ENCODE data around the gene LYVE1.

Gene LYVE1

DNA sequence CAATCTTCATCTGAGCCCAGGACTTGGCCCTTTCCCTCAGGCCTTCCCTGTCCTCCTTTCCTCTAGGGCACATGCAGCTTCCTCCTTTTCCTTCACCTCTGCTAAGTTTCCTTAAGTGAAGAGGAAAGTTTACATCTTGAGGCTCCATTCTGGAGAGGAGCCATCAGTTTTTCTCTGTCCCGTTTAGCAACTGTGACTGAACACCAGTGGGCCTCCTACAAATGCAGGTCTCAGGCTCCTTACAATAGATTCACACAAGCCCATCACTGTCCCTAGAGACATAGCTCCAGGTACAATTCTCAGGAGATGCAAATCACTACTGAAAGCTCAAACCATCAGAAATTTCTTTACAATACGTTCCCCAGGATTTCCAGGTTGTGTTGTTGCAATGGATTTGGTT, 23.3 kb upstream of the LYVE1 start:
- no peak for DNase-seq

DNA sequence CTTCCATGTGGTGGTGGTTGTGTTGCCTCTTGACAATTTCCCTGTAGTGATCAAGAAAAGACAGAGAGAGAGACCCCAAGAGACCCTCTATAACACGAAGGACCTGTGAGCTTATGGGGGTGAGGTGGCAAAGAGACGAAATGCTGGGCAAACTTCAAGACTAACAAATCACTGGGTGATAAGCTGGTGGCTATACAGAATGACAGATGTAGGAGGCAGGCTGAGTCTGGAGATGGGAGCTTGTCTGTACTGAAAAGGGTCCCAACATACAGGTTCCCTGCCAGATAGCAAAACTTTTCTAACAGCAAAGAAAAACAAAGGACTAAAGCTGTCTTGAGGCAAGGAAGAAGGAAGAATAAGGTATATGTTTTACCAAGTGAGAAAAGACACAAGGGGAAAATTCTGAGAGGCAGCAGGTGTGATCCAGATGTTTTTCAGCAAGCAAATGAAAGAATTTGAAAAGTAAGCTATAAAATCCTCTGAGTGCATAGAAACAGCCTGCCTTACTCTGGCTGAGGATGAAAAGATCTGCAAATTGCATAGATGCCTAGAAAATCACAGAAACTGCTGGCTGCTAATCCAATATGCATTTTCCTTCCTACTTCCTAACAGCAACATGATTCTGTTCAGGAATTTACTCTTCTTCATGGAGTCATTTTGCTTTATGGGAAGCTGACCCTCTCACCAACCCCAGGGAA, 21.9 kb upstream of the LYVE1 start:
- DNase-seq = no peak

DNA sequence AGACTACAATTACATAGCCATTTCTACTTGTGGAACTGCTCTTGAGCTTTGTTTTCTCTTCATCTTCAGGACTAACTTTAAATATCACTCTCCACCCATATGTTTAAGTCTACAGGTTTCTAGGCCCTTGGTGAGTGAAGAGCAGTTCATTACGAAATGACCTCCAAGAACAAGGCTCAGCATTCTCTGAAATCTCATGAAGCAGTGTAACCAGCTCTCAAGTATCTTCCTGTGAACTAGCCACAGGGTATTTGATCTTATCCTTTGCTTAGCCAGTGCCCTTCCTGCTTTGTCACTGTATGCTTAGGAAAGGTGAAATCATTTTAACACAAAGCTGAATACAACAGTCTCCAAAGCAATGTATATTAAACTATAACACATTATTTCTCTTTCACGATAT, 20.4 kb upstream of the LYVE1 start:
- DNase-seq = no peak

DNA sequence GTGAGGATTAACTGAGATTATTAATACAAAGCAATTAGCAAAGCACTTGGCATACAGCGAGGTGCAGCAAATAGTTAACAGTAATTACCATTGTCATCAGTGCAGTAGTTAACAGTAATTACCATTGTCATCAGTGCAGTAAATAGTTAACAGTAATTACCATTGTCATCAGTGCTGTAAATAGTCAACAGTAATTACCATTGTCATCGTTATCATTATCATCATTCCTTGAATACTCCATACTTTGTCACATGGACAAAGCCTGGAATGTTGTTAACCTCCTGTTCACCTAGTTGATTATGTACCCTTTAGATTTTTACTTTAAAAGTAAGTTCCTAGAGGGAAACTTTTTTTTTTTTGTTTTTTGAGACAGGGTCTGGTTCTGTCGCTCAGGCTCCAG, 19.5 kb upstream of the LYVE1 start:
- DNase-seq = no peak

DNA sequence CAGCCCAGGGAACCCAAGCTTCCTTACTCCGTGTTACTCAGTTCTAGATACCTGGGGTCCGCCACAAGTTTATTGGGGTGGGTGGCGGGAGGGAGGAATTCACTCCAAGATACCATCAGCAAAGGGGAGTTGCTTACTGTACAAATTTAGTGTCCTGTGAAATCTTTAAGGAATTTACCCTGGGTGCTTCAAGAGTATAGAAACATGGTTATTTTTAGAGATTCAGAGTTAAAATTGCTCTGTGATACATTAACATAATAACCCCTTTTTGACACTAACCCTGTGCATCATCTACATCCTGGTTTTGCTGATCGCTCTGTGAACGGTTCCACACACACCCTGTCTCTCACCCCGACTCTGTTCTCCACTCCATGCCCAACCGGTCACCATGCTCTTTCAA, 18.9 kb upstream of the LYVE1 start:
- no peak for DNase-seq

DNA sequence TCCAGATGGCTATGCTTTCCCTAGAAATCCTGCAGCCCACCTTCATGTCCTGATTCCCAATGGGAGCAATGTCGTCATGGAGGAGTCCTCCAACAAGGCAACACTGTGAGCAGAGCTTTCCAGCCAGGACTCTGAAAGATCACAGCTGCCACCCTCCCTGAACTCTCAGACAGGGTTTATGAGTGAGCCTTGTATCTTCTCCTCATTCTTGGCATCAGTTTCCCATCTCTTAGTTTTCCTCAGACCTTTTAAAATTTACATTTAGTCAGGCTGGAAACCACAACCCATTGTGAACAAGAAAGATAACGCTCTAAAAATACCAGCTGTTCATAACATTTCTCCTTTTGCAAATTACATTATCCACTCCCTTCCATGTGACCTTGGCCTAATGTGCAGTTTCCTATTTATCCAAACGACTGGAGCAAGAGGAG, 15.6 kb upstream of the LYVE1 start:
- no peak for DNase-seq

DNA sequence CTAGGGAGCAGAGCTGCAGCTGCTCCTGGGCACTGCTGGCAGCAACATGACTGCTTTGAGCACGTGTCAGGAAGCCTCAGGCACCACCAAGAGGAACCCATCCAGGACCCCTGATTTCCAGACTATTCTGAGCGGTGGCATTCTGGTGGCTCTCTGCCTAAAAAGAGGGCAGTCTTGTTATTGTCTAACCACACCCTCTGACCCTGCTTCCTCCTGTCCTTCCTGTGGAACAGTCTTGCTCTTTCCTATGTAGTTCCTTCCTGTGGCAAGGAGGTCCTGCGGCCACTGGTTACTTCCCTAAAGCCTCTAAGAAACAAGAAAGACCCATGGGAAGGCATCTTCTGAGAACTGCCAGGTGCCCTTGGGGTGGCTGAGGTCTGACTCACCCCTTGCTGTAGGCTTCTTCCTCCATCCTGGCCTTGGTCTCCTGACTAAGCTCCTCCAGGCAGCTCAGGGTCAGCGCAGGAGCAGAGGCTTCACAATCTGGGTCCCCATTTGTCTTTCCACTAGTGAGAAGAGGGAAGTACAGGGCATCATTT, 13.1 kb upstream of the LYVE1 start:
- DNase-seq = peak; percentile 51

DNA sequence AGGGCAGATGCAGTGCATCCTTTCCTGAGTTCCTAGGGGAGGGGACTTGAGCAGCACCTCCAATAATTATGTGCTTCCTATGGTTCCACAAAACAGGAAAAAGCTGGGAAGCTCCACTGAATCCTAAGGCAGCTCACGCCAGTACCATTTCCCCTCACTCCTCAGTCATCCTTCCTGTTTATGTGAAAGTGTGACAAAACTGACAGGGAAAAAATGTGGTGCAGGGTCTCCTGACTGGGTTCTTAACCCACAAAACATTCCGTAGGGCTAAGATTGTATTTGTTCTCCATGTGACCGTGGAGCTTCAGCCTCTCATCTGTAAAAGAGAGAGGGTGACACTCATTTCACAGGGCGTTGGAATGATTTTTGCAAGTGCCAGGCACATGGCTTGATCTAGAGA, 12.2 kb upstream of the LYVE1 start:
- no peak for DNase-seq

DNA sequence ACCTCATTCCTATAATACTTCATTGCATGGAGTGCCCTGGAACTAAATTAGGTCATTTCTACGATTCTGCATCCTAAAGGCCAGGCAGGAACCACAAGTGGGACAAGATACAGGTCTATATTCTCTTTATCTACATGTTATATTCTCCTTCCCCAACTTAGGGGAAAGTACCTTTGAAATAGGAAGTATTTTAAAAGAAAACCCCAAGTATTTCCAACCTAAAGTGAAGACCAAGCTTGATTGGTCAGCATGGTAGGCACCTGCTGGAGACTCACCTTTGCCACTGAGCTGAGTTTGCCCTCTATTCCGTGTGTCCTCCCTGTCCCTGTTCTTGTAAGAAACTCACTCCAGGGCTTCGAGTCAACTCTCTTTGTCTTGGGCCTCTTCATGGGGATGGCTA, 11.2 kb upstream of the LYVE1 start:
- DNase-seq = no peak

DNA sequence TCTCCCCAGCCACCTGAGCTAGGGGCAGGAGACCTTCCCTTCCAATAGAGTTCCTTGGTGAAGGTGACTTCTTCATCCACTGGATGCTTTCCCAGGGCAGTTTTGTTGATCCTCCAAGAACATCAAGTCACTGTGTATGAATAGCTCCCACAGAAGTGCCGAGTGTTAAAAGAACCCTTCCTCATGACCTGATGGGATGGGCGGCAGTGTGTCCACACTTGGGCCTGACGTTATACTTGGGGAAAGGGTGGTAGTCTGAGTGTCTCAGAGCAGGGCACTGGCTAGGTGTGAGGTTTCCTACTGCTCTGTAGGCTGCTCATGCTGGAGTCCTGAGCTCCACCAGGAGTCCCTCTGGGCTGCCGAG, 7.6 kb upstream of the LYVE1 start:
- no peak for DNase-seq

DNA sequence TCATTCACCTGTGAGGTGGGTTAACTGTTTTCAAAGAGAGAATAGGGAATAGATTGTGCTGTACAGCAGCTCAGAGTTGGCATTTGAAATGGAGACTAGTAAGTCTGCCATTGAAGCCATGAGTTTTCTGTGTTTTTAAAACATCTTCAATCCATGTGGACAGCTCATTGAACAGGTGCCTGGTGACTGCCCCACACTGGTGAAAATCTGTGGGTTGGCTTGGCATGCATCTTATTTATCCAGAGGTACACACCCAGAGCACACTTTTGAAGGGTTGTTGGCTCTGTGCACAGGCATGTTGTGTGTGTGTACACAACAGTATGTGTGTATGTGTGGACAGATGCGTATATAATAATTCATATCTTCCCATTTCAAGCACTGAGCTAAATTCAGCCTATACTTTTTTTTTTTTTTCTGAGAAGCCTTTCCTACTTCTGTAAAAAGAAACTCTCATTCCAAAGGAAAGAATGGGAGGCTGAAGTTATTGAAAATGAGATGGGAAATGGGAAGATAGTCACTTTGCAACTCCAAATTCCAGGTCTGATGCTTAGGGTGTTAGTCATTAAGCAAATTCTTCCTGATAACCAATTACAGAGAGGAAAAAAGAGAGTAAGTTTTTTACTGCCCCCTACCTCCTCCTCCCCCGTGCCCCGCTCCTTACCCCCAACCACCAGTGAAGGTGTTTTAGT, 7.0 kb upstream of the LYVE1 start:
- no peak for DNase-seq

DNA sequence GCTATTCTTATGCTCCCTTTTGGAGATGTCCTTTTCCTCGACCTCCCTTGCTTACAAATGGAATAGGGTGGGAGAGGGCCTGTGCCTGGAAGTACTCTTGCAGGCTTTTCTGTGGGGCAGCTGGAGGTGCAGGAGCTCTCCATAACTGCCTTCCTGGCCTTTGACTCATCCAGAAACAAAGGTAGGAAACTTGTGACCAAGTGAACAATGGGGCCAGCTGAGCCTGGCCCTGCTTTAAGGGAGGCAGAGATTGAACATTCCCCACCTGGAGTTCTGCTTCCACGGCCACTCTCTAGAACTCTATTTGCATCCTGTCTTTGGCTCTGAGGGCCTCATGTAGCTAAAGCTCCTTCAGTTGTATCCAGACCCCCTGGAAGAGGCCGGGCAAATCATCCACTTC, 5.1 kb upstream of the LYVE1 start:
- no peak for DNase-seq

DNA sequence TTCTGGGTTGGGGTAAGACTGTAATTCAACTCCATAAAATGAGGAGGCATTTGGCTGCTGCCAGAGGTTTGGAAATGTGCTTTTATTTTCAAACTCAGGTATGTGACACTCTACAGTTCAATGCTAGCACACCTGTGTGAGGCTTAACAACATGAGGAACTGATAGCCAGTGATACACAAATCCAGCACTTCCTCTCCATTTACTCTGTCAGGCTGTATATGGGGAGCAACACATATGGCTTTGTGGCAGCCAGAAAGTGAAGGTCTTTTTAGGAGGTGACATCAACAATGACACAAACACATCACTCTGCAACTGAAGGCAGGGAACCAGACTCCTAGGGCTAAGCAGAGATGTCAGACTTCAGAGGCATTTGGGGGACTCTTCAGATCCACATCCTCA, 4.6 kb upstream of the LYVE1 start:
- no peak for DNase-seq

DNA sequence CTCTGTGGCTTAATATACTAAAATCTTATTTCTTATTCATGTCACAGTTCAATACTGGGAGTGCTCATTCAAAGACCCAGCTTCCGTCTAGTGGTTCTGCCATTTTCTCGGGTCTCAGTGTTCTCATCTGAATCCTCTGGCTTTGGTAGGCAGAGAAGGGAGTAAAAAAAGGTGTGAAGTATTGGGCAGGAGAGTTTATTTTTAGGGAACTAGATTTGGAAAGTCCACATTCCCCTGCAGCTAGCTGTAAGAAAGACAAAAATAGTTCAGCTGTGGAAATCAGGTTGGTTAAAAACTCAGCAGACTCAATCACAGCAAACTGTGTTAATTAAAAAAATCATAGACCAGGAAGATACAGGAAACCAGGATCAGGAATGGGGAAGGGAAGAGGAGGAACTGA, 4.1 kb upstream of the LYVE1 start:
- DNase-seq = no peak

DNA sequence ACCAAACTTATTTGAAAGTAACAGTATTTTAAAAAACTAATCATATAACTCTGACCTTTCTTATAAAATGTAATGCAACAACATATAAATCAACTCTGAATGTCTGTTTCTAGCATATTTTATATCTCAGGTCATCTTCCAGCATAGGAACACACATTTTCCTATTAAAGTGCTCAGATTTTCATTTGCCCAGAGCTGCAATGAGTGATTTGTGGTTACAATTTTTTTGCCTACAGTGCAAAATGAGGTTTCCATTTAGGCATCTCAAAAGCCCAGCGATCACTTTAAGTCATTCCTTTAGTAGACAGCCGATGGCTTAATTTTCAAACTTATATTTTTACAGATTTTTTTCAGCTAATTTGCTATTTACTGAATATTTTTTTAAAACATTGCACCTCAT, 1.0 kb downstream of the LYVE1 start:
- DNase-seq = no peak

DNA sequence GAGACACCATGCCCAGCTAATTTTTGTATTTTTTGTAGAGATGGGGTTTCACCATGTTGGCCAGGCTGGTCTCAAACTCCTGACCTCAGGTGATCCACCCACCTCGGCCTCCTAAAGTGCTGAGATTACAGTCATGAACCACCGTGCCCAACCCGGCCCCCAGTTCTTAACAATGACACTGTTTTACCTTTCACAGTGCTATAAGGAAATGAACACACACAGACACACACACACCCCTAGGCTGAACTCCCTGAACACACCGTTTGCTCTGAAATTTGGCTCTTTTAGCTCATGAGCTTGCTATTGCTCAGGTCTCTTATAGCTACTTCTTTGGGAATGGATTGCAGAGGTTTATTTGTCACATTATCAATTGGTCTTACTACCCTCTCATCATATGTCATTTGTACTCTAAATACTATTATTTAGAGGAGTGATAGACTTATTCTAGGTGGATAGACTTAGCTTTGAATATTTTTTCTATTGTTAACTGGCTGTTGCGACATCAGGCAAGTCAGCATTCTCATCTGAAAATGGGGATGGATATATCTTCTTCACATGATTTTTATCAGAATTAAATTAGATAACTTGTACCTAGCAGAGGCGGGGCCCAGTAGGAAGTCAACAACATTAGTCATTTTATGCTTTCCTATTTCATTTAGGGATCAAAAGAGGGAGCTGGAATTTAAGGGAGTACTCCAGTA, 2.1 kb downstream of the LYVE1 start:
- no peak for DNase-seq

DNA sequence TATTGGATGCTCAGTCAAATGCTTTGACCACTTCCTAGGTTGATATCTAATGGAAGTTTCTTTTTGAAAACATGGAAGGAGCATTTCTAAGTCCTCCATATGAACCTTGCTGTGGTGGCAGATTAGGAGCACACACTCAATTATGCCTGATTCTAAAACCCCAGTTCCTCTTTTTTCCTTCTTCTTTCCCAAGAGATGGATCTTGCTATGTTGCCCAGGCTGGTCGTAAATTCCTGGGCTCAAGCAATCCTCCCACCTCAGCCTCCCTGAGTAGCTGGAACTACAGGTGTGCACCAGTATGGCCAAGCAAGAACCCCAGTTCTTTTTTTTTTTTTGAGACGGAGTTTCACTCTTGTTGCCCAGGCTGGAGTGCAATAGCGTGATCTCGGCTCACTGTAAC, 3.0 kb downstream of the LYVE1 start:
- DNase-seq = no peak

DNA sequence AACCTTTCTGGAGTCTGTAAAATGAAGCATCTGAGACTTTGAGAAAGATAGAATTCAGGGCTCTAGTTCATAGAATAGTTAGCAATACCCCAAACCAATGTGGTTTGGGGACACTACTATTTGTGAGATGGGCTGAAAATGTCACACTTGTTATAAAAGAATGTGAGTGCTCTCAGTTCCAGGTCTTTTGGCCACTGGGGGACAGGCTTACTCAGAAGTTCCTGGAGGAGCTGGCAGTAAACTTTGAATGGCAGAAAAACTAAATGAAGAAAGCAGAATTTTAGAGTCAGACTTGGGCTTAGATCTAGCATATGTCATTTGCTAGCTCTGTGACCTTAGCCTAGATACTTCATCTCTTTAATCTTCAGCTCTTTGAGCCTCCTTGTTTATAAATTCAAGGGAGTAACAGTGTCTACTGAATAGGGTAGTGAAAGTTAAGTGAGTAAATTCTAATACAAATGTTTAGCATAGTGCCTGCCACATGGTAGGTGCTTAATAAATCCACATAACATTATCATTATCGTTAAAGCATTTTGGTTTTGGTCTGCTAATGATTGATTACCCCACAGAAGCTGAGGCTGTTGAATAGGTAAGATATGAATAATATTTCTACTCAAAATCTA, 3.7 kb downstream of the LYVE1 start:
- DNase-seq = no peak

DNA sequence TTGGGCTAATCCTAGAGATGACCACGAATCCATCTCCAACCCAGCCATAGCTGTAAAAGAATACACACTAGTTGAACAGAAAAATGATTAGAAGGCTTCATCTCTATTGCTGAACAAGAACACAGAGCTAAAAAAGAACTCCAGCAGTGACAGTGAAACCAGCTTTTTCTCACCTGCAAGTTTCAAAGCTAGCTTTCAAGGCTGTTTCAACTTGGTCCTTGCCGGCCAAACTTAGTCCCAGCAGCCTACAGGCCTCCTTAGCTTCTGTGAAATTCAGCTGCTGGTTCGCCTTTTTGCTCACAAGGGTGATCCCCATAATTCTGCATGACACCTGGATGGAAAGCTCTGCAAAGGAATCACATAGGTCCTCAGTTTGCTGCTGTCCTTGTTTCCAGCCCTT, 4.4 kb downstream of the LYVE1 start:
- no peak for DNase-seq

DNA sequence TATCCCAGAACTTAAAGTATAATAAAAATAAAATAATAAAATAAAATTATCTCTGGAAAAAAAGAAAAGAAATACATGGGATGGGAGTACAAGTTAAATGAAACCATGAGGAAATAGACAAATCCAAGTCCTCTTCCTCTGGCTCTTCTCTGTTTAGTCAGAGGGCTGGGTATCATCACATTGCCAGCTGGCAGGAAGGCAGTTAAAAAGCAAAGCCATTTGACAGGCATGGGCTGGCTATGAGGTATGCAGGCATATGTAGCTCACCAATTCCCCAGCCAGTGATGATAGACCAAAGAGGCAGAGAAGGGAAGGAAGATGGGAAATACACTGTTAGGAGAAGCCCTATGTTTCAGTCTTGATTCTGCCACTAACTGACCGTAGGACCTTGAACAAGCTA, 6.5 kb downstream of the LYVE1 start:
- no peak for DNase-seq

DNA sequence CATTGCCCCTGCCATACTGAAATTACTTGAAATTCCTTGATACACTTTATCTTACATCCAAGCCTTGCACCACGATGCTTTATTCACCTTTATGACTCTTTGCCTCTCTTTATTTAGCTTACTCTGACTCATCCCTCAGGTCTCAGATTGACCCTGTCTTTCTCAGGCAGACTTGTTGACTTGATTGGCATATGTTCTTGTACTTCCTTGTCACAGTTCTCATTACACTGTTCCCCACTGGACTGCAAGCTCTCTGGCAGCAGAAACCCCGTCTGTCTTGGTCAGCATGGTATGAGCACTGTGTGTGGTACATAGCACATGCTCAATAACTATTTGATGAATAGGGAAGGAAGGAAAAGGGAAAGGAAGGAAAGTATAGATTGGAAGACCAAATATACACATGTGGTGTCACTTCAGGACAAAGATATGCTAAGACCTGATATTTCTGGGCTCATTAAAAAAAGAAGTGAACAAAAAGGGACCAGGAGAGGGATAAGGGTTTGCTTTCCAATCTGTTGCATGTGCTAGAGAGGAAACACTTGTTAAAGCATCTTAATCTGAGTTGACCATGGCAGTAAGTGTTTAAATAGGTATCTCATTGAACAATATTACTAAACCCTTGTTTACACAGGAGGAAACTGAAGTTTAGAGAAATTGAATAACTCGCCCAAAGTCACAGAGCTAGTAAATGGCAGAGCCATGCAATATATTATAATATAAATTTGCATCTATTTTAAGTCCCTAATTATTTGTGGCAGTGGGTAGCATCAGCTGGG, 7.2 kb downstream of the LYVE1 start:
- no peak for DNase-seq

DNA sequence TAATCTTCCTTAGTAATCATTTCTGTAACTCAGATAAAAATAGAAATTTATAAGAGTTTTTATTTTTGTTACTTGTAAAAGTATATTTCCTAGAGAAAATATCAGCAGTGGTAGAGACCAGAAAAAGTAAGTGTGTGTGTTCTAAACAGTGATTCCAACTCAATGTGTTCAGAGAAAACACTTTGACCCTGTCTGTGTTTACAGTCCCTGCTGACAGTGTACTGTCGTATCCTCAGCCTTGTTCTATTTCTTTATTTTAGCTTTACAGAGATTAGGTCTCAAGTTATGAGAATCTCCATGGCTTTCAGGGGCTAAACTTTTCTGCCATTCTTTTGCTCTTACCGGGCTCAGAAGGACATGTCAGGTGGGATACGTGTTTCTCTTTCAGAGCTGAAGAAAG, 10.2 kb downstream of the LYVE1 start:
- DNase-seq = no peak

DNA sequence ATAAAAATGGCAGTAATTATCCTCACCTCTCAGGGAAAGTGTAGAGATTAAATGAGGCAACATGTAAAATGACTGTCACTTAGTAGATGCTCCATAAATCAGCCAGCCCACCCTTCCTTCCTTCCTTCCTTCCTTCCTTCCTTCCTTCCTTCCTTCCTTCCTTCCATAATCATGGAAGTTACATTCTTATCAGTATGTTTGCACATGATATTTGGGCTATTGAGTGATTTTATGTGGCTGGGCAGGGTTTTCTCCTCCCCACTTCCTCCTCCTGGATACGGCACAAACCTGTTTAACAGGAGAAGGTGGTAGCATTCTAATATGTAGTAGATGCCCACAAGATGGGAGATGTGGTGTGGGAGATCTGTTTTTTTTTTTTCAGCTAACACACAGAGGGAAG, 11.9 kb downstream of the LYVE1 start:
- DNase-seq = no peak

Data from femur (tissue), 1 donor.